NCI-H2107 (cell line): ENCODE measurements around the gene WNT4.
"Not testable (repeated sequence)": the region's sequence is repeated elsewhere in the genome, so short reads cannot be mapped to it uniquely, and the experiment has no call there.

ENCODE experiments used
- DNase-seq: peaks from one replicate; lab custom pipeline; 2025; lab: John Stamatoyannopoulos, UW

The WNT4 gene

GRCh38 chr1:22108339-22109105, 34.4 kb downstream of the WNT4 start:
- no peak for DNase-seq

GRCh38 chr1:22107126-22107525, 35.8 kb downstream of the WNT4 start:
- DNase-seq: no peak

GRCh38 chr1:22105611-22106207, 37.2 kb downstream of the WNT4 start:
- peak; percentile 45 for DNase-seq

- DNase-seq: no peak
Observed at GRCh38 chr1:22104865-22105437, 37.9 kb downstream of the WNT4 start.

- no peak for DNase-seq
Observed at GRCh38 chr1:22104094-22104493, 38.8 kb downstream of the WNT4 start.

GRCh38 chr1:22102746-22103145, 40.2 kb downstream of the WNT4 start:
- no peak for DNase-seq

- no peak for DNase-seq
Observed at GRCh38 chr1:22101995-22102394, 40.9 kb downstream of the WNT4 start.

GRCh38 chr1:22101199-22101598, 41.7 kb downstream of the WNT4 start:
- no peak for DNase-seq

GRCh38 chr1:22100168-22100567, 42.7 kb downstream of the WNT4 start:
- DNase-seq: no peak

GRCh38 chr1:22098752-22099151, 44.1 kb downstream of the WNT4 start:
- no peak for DNase-seq

- no peak for DNase-seq
Observed at GRCh38 chr1:22096463-22096862, 46.4 kb downstream of the WNT4 start.

- no peak for DNase-seq
Observed at GRCh38 chr1:22096036-22096435, 46.9 kb downstream of the WNT4 start.

- DNase-seq: no peak
Observed at GRCh38 chr1:22093513-22093912, 49.4 kb downstream of the WNT4 start.

- DNase-seq: not testable (repeated sequence)
Observed at GRCh38 chr1:22092026-22092768, 50.7 kb downstream of the WNT4 start.

GRCh38 chr1:22090867-22091266, 52.0 kb downstream of the WNT4 start:
- no peak for DNase-seq

GRCh38 chr1:22089787-22090186, 53.1 kb downstream of the WNT4 start:
- DNase-seq: no peak

GRCh38 chr1:22089134-22089571, 53.7 kb downstream of the WNT4 start:
- no peak for DNase-seq

GRCh38 chr1:22088331-22088730, 54.6 kb downstream of the WNT4 start:
- no peak for DNase-seq

- no peak for DNase-seq
Observed at GRCh38 chr1:22080191-22080590, 62.7 kb downstream of the WNT4 start.

- no peak for DNase-seq
Observed at GRCh38 chr1:22078133-22078532, 64.8 kb downstream of the WNT4 start.

GRCh38 chr1:22077728-22078127, 65.2 kb downstream of the WNT4 start:
- no peak for DNase-seq

GRCh38 chr1:22076346-22076745, 66.6 kb downstream of the WNT4 start:
- DNase-seq: no peak

- DNase-seq: no peak
Observed at GRCh38 chr1:22075718-22076117, 67.2 kb downstream of the WNT4 start.
